Putamen (tissue), 1 donor: Measurements from ENCODE around the gene PRDX5.
A peak's percentile ranks its signal among the peaks of the same experiment; 100 is the strongest.

Source experiments
- DNase-seq: peaks from one replicate; pipeline ENCODE4 v3.0.0-alpha.2; 2016; ENCODE audit warnings: low spot score

Gene PRDX5

GRCh38 chr11:64347193-64347867 lies 29.4 kb downstream of the PRDX5 start:
- no peak for DNase-seq

DNA sequence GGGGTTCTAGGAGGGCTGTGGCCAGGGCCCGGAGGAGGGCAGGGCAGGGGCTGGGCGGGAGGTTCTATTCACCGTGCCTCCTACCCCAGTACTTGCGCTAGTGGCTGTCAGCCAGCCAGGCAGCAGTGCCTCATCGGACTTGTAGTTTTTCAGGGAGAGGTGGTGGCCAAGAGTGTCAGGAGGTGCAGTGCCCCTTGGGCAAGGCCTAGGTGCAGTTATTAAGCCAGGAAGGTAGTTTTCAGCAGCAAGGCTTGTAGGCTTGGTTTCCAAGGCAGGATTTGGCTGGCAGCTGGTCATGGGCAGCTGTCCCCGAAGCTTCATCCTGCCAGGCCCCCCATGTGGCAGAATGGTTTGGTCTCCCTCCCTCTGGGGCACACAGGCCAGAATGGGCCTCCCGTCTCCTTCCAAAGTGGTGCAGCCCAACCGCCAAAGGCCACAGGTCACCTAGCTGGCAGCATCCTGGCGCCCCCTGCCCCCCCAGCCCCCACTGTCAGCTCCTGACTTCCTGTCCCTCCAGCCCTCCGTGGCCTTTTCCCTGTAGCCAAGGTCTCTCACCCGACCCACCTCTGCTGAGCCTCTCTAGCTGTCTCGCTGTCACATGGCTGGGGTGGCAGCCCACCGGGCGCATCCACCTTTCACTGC lies 30.6 kb downstream of the PRDX5 start:
- DNase-seq, result no peak

DNA sequence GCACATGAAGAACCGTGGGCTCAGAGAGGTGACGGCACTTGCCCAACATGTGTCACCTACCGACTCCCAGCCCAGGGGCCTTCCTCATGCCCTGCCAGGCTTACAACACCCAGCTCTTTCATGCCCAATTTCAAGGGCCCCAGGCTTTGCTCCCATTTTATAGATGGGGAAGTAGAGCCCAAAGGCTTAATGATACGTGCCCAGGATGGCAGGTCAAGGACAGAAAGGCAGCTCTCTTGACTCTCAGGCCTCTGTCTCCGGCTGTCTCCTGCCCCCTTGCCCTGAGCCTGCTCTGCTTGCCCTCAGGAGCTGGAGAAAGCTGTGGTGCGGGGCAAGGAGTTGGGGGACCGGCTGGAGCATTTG lies 31.1 kb downstream of the PRDX5 start:
- no peak for DNase-seq

GRCh38 chr11:64349404-64349803 lies 31.5 kb downstream of the PRDX5 start:
- no peak for DNase-seq

DNA sequence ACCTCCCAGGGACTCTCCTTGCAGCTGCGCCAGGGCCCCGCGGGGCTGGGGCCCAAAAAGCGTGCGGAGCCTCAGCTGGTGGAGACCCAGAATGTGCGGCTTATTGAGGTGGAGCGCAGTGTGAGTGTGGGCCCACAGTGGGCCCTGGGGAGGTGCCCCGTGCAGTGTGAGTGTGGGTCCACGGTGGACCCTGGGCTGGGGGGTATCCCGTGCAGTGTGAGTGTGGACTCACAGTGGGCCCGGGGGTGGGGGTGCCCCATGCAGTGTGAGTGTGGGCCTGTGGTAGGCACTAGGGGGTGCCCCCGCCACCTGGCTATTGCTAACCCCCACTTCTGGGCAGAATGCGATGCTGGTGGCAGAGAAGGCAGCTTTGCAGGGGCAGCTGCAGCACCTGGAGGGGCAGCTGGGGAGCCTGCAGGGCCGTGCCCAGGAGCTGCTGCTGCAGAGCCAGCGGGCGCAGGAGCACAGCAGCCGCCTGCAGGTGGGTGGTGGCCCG lies 33.3 kb downstream of the PRDX5 start:
- no peak for DNase-seq

- no peak for DNase-seq
Observed at GRCh38 chr11:64352099-64352994, 34.4 kb downstream of the PRDX5 start.

GRCh38 chr11:64352995-64353714 lies 35.2 kb downstream of the PRDX5 start:
- no peak for DNase-seq

DNA sequence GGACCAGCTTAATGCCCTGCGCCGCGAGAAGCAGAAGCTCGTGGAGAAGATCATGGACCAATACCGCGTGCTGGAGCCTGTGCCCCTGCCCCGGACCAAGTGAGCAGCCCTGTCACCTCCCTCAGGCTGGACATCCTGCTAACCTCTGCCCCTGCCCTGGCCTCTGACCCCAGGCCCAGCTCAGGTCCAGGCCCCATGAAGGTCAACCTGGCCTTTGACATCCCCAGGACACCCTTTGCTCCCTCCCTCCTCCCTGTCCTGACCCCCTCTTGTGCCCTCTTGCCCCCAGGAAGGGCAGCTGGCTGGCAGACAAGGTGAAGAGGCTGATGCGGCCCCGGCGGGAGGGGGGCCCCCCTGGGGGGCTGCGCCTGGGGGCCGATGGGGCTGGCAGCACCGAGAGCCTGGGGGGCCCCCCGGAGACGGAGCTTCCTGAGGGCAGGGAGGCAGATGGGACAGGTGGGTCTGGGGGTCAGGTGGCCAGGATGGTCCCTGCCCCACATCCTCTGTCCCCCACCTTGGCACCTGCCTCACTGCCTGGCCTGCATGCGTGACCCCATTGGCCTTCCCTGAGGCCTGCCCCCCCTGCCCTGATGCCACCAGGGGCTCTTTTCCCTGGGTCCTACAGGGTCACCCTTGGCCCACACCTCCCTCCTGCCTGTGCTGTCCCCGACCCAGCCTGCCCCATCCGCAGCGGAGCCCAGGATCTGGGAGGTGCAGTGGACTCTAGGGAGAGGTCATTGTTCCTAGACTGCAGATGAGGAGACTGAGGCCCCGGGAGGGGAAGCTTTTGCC lies 36.0 kb downstream of the PRDX5 start:
- no peak for DNase-seq

- peak; percentile 62 for DNase-seq
Observed at GRCh38 chr11:64355078-64355940, 37.4 kb downstream of the PRDX5 start.

DNA sequence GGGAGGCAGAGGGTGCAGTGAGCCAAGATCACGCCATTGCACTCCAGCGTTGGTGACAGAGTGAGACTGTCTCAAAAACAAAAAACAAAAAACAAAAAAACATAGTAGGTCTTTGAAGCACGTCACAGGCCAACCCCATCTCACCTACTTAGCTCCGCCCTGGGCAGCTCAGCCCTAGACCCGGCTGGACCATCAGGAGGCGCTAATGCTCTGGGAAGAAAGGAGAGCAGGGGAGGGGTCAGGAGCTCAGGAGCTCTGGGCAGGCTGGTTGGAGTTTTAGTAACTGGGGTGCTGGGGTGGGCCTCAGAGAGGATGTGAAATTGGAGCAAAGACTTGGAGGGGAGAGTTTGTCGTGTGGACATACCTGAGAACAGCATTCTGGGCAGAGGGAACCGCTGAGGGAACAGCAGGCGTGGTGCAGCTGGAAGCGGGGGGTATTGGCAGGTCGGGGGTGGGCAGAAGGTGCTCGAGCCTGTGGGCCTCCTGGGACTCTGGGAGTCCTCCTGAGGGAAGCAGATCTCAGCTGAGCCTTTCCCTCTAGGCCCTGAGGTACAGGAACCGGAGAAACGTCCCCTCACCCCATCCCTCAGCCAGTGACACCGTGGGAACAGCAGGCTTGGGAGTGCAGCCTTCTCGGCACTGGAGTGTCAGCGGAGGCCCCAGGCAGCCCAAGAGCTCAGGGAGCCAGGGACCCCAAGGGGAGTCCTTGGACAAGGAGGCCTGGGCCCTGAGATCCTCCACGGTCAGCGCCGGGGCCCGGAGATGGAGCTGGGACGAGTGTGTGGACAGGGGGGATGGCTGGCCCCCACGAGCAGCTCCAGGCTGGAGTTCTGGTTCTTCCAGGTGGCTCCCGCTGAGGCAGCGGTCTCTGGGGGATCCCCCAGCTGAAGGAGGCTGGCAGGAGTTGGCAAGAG lies 38.8 kb downstream of the PRDX5 start:
- no peak for DNase-seq

DNA sequence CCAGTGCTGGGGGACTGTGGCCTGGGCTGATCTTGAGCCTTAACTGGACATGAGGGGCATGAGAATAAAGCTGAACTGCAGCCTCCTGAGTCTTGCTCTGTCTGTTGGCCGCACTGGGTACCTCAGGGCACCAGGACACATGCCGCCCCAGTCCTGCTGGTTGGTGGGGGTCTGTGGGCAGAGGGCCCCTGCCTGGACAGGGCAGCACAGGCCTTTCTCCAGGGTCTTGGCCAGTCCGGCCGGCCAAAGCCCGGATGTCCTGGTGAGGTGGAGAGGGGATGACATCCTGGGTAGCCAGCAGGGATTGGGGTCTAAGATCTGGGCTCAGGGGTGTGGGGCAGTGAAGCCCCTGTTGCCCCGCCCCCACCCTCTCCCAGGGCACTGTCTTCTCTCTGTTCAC lies 39.5 kb downstream of the PRDX5 start:
- DNase-seq, result no peak

DNA sequence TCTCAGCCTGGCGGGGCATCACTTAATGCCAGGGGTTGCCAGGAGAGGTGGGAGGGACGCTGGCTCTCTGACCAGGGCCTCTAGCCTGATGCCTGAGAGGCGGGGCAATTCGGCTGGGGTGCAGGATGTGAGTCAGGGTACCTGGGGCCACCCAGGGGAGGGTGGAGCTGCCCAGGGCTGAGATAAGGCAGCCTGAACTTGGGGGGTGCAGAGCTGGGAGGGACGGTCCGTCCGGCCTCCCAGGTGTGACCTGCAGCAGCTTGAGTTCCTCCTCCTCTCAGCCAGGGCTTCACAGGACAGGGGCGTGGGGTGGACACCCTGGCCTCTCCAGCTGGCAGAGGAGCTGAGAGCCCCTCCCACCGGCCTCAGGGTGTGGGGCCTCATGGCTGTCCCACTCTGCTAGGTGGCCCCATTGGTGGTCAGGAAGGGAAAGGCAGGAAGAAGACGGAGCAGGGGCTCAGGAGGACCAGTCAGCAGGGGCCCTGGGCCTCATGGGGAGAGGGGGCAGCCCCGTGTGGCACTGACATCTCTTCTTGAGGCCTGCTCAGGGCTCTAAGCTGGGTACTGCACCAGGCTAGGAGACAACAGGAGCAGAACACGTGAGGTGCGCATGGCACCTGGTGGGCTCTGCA lies 40.1 kb downstream of the PRDX5 start:
- no peak for DNase-seq

DNA sequence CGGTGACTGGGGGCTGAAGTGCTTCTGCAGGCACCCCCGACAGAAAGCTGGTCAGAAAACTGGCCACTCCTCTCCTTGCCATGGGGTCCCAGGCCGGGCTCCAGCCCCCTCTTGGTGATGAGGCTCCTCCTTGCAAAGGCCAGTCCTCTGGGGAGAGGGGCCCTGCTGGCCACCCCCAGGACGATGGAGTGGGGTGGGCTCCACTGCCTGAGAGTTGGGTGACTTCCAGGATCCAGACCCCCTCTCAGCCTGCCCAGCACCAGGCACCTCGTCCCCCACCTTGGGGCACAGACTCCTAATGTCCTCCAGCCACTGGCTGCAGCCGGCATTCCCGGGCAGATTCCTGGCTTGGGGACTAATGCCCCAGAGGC lies 40.6 kb downstream of the PRDX5 start:
- no peak for DNase-seq

DNA sequence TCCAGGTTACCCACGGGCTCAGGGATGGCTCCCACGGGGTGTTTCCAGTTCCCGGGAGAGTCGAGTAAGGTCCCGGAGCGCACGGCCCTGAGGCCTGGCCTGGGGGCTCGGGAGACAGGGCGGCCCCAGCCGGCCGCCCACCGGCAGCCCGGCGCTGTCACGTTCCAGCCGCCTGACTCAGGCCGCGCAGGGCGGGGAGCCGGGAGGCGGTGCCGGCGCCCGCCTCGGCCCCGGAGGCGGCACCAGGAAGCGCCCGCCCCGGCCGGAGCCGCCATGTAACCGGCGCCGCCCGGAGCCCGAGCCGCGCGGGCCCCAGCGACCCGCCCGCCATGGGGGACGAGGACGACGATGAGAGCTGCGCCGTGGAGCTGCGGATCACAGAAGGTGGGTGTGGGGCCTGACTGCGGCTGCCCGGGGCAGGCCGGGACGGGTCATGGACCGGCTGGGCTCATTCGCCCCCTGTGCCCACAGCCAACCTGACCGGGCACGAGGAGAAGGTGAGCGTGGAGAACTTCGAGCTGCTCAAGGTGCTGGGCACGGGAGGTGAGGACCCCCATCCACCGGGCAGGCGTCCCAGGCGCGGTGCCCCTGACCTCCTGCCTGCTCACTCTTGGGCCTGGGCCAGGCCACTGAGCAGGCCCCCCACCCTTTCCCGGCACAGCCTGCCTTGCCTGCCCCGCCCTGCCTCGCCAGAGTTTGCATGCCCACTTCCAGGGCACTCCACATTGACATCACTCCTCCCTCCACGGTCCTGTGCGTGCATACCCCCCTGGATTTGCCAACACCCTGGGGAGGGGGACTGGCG lies 41.2 kb downstream of the PRDX5 start, which contains the start of gene RPS6KA4:
Gene RPS6KA4, plus strand, starts transcription at position 256 of the 805 bp plus-strand sequence. Its CDS starts 74 bp downstream, at position 330.
- peak; percentile 73 for DNase-seq

GRCh38 chr11:64359712-64360445 lies 42.0 kb downstream of the PRDX5 start:
- DNase-seq, result peak; percentile 78

DNA sequence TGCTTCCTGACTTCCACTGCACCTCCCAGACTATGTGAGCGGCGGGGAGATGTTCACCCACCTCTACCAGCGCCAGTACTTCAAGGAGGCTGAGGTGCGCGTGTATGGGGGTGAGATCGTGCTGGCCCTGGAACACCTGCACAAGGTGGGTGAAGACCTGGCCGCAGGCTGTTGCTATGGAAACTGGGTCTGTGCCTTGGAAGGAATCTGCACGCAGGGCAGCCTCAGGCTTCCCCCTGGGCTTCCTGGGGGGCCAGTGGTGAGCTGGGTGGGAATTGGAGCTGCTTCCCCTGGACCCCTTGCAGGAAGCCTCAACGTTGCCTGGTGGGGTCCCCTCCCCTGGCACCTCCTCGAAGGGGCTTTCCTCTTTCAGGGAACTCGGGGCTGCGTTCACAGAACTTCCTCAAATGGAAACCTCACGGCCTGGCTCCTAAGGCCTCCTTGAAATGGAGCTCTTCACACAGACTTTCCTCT lies 42.6 kb downstream of the PRDX5 start:
- DNase-seq, result no peak

DNA sequence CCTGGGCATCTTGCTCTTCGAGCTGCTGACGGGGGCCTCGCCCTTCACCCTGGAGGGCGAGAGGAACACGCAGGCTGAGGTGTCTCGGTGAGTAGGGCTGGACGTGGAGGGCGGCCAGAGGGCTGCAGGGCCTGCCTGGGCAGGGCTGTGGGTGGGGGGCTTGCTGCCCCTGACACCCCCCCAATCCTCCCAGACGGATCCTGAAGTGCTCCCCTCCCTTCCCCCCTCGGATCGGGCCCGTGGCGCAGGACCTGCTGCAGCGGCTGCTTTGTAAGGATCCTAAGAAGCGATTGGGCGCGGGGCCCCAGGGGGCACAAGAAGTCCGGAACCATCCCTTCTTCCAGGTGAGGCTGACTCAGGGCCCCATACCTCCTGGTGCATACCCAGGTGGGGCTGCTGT lies 43.7 kb downstream of the PRDX5 start:
- no peak for DNase-seq
